ENCODE measurements around the gene MTG2.

- TF ChIP-seq MED1 (CRISPR knock-in tag; IDR thresholded peaks at IDR 0.05), result no peak
- no peak for TF ChIP-seq CTCF (CRISPR knock-in tag; IDR thresholded peaks at IDR 0.05)
- no peak for TF ChIP-seq SMC3 (IDR thresholded peaks at IDR 0.05; ENCODE audit: low read length)
- TF ChIP-seq ZNF251 (CRISPR knock-in tag; IDR thresholded peaks at IDR 0.05), result no peak
- TF ChIP-seq ZNF766 (CRISPR knock-in tag; IDR thresholded peaks at IDR 0.05; ENCODE audit: borderline replicate concordance), result no peak
- no peak for TF ChIP-seq HOXD1 (CRISPR knock-in tag; IDR thresholded peaks at IDR 0.05)
Measured at GRCh38 chr20:62198931-62199330, 16.1 kb downstream of the MTG2 start.

All from HepG2 (cell line).